Stimulated activated effector memory CD8-positive, alpha-beta T cell treated with anti-CD3 and anti-CD28 coated beads, Interleukin-12 subunit alpha, Interleukin-12 subunit beta, amount 100 ng/mL, for 72 hours (primary cell): ENCODE measurements around the gene KRTAP9-7.

ENCODE experiments used
- ATAC-seq: fragments of 150-1000 bp; cut with Tn5 transposase; 2 replicates; pipeline ENCODE4 v1.10.0; 2021
- DNase-seq, 2 donors: peaks; one replicate each; pipeline ENCODE4 v3.0.0; 2021 to 2022; ENCODE audit warnings: low spot score in 2 of 2
- H3K27ac Mint-ChIP-seq: one replicate; pipeline ENCODE4 v1.8.0; 2022; ENCODE audit warnings: mild to moderate bottlenecking, mixed read lengths
- H3K36me3 Mint-ChIP-seq: one replicate; pipeline ENCODE4 v1.8.0; 2022; ENCODE audit warnings: mild to moderate bottlenecking, mixed read lengths
- H3K4me1 Mint-ChIP-seq: one replicate; pipeline ENCODE4 v1.8.0; 2022; ENCODE audit warnings: mixed read lengths
- H3K4me3 Mint-ChIP-seq: one replicate; pipeline ENCODE4 v1.8.0; 2022; ENCODE audit warnings: mild to moderate bottlenecking, mixed read lengths
- H3K9me3 Mint-ChIP-seq: one replicate; pipeline ENCODE4 v1.8.0; 2022; ENCODE audit warnings: mixed read lengths

KRTAP9-7 gene

GRCh38 chr17:41301916-41302901 lies 26.7 kb downstream of the KRTAP9-7 start, which contains the start of gene KRTAP29-1:
KRTAP29-1 (minus strand) TSS chr17:41302851; CDS start chr17:41302851, 0 bp downstream.
- H3K36me3 Mint-ChIP-seq: no peaks in the 10 kb centered on the region
- H3K4me1 Mint-ChIP-seq: peaks cover 21% of the 10 kb centered on the region
- H3K27ac Mint-ChIP-seq: no peak within 1 kb of the TSS
- no peaks in the 10 kb centered on the region for H3K9me3 Mint-ChIP-seq
- no peak within 1 kb of the TSS for H3K4me3 Mint-ChIP-seq
- no peak for ATAC-seq
- DNase-seq: no peak

DNA sequence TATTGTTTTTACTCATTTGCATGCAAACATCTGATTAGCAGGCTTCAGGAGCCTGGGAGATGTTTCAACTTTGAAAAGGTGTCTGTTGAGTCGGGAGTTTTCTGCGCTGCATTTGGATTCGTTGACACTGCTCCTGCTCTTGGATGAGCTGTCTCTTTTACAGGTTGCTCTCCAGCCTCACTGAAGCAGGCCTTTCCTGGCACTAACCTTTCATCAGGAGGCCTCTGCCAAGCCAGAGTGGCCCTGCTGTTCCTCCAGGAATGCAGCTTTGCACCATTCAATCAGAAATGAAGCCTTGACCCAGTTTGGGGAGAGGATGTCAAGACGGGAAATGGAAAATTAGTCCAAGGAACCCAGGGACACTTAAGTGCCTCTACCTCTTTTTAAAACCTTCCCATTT lies 27.5 kb downstream of the KRTAP9-7 start:
- H3K36me3 Mint-ChIP-seq: no peaks in the 10 kb centered on the region
- H3K9me3 Mint-ChIP-seq: no peaks in the 10 kb centered on the region
- no peak overlapping the region for H3K4me3 Mint-ChIP-seq
- no peak for ATAC-seq
- no peak for DNase-seq
- H3K4me1 Mint-ChIP-seq: peaks cover 28% of the 10 kb centered on the region
- no peak overlapping the region for H3K27ac Mint-ChIP-seq

- H3K9me3 Mint-ChIP-seq: no peaks in the 10 kb centered on the region
- no peak for DNase-seq
- no peak for ATAC-seq
- H3K4me1 Mint-ChIP-seq: peaks cover 39% of the 10 kb centered on the region
- H3K36me3 Mint-ChIP-seq: peaks cover 6% of the 10 kb centered on the region
- H3K4me3 Mint-ChIP-seq: no peak overlapping the region
- H3K27ac Mint-ChIP-seq: no peak overlapping the region
Measured at GRCh38 chr17:41304091-41304490, 28.6 kb downstream of the KRTAP9-7 start.

GRCh38 chr17:41307647-41308046 lies 32.1 kb downstream of the KRTAP9-7 start:
- H3K9me3 Mint-ChIP-seq: no peaks in the 10 kb centered on the region
- peak overlapping the region; percentile 70 for H3K4me3 Mint-ChIP-seq
- peaks cover 54% of the 10 kb centered on the region for H3K4me1 Mint-ChIP-seq
- DNase-seq: no peak
- no peak for ATAC-seq
- H3K27ac Mint-ChIP-seq: peak overlapping the region; percentile 94
- H3K36me3 Mint-ChIP-seq: peaks cover 6% of the 10 kb centered on the region

- peaks cover 6% of the 10 kb centered on the region for H3K36me3 Mint-ChIP-seq
- DNase-seq (peak; percentile 39 to 76), ATAC-seq (peak; percentile 86)
- H3K9me3 Mint-ChIP-seq: no peaks in the 10 kb centered on the region
- H3K27ac Mint-ChIP-seq: peak overlapping the region; percentile 94
- H3K4me3 Mint-ChIP-seq: peak overlapping the region; percentile 70
- H3K4me1 Mint-ChIP-seq: peaks cover 54% of the 10 kb centered on the region
Measured at GRCh38 chr17:41308251-41308917, 32.9 kb downstream of the KRTAP9-7 start.

GRCh38 chr17:41308918-41309359 lies 33.4 kb downstream of the KRTAP9-7 start, which contains the start of gene KRTAP16-1:
KRTAP16-1 (minus strand) TSS chr17:41309309; CDS start chr17:41309253, 56 bp downstream.
- peak in 1 of 2 donors; percentile 20 for DNase-seq
- no peaks in the 10 kb centered on the region for H3K9me3 Mint-ChIP-seq

GRCh38 chr17:41311111-41311510 lies 35.6 kb downstream of the KRTAP9-7 start:
- H3K27ac Mint-ChIP-seq: peak overlapping the region; percentile 94
- peaks cover 56% of the 10 kb centered on the region for H3K4me1 Mint-ChIP-seq

More at GRCh38 chr17:41308918-41309359, 33.4 kb downstream of the KRTAP9-7 start, which contains the start of gene KRTAP16-1:
- H3K4me1 Mint-ChIP-seq: peaks cover 54% of the 10 kb centered on the region
- peak within 1 kb of the TSS; percentile 94 for H3K27ac Mint-ChIP-seq
- peak; percentile 74 for ATAC-seq
- H3K4me3 Mint-ChIP-seq: peak within 1 kb of the TSS; percentile 70
- peaks cover 6% of the 10 kb centered on the region for H3K36me3 Mint-ChIP-seq

DNA sequence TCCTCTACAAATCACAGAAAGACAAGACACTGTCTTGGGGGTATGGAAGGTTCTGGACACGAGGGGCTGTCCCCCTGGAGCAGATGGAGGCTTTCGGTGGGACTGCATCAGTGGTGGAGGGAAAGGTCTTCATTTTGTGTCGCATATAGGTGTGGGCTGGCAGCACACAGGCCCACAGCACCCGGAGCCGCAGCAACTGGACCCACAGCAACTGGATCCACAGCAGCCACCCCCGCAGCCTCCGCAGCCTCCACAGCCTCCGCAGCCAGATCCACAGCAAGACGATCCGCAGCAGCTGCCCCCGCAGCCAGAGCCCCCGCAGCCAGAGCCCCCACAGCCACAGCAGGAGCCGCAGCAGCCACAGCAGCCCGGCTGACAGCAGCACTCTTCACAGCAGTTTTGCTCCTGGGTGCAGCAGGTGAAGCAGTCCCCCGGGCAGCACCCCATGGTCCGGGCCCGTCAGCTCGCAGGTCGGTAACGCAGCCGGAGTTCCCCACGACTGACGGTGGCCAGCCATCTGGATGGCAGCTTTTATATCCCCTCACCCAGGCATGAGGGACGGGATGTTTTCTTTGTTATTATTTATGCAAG lies 39.8 kb downstream of the KRTAP9-7 start, which contains the start of gene KRTAP17-1:
Gene KRTAP17-1, minus strand, starts transcription at position 507 of the 591 bp plus-strand sequence. Its CDS starts 60 bp downstream, at position 447.
- no peak for DNase-seq
- Mint-ChIP-seq H3K4me3 (no peak within 1 kb of the TSS), H3K9me3 (no peaks in the 10 kb centered on the region), H3K27ac (peak within 1 kb of the TSS; percentile 33), H3K4me1 (peaks cover 20% of the 10 kb centered on the region), H3K36me3 (no peaks in the 10 kb centered on the region)
- ATAC-seq: no peak

More at GRCh38 chr17:41311111-41311510, 35.6 kb downstream of the KRTAP9-7 start:
- ATAC-seq (no peak), DNase-seq (no peak)
- H3K9me3 Mint-ChIP-seq: no peaks in the 10 kb centered on the region
- no peak overlapping the region for H3K4me3 Mint-ChIP-seq
- H3K36me3 Mint-ChIP-seq: peaks cover 6% of the 10 kb centered on the region

DNA sequence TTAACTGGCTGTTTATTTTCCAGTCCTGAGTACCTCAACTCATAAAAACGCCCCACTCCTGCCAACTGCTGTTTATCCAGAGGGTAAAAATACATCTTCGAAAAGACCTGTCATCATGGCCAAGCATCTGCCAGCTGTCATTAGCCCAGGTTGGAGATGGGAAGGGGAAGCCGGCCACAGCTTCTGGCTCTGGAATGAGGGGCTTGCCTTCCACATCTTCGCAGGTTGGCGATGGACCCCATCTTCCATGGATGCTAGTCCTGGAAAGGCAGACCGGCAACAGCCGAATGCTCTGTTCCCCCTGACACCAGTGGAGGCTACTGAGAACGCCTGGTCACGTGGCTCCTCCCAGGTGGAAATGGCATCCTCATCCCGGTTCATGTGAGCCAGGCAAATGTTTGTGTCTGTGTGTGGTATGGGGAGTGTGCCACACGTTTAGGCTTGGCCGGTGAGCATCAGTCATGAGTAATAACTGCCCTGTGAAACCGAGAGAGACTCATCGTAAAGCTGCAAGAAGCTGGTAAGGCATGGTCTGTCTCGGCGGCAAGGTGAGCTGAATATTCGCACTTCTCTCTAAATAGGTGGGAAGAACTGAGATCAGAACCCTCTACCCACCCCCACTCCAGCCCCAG lies 40.4 kb downstream of the KRTAP9-7 start:
- Mint-ChIP-seq H3K27ac (peak overlapping the region; percentile 33), H3K4me1 (peaks cover 13% of the 10 kb centered on the region), H3K36me3 (no peaks in the 10 kb centered on the region), H3K9me3 (no peaks in the 10 kb centered on the region), H3K4me3 (no peak overlapping the region)
- no peak for ATAC-seq
- DNase-seq: no peak

- H3K4me1 Mint-ChIP-seq: peaks cover 13% of the 10 kb centered on the region
- H3K9me3 Mint-ChIP-seq: no peaks in the 10 kb centered on the region
- H3K4me3 Mint-ChIP-seq: no peak overlapping the region
- ATAC-seq: no peak
- H3K36me3 Mint-ChIP-seq: no peaks in the 10 kb centered on the region
- no peak overlapping the region for H3K27ac Mint-ChIP-seq
- no peak for DNase-seq
Measured at GRCh38 chr17:41318231-41318630, 42.7 kb downstream of the KRTAP9-7 start.

GRCh38 chr17:41322094-41322902 lies 46.8 kb downstream of the KRTAP9-7 start:
- DNase-seq (no peak), ATAC-seq (peak; percentile 67)
- peaks cover 34% of the 10 kb centered on the region for H3K4me1 Mint-ChIP-seq
- H3K4me3 Mint-ChIP-seq: no peak overlapping the region
- H3K27ac Mint-ChIP-seq: peak overlapping the region; percentile 91
- H3K9me3 Mint-ChIP-seq: no peaks in the 10 kb centered on the region
- peaks cover 6% of the 10 kb centered on the region for H3K36me3 Mint-ChIP-seq

DNA sequence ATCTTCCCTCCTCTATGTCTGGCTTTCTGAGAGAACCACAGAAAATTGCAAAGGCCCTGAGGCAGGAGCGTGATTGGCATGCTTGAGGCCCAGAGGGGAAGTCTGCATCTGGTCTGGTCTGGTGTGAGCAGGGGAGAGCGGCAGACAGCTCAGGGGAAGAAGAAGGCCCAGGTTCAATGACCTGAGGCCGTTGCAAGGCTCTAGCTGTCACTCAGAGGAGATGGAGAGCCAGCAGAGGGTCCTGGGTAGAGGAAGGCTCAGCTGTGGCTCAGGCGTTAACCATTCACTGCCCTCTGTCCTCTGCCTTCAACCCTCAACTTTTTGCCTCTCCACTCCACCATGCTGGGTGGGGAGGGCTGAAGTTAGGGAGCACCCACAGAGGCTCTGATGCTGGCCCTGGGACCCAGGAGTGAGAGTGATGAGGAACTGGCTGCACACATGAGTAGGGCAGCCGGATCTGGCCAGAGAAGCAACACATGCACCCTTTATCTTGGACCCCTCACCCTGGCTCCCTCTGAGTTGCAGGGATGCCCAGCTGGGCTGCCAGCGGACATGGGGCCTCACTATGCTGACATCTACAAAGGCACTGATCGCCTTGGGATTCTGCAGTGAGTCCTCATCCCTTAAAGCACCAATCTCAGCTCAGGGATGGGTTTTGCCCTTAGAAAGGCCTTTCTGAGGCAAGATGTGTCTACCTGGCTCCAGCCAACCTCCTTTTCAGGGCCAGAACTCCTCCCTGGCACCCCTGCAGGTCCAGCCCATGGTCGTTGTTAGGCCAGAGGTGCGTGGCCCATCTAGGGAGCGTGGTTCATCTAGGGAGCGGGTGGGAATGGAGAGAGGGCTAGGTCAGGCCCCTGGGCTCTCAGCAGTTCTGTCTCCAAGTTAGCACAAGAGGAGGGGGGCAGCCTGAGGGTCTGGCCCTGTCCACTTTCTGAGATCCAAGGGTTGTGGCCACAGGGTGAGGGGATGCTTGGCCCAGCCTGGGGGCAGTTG lies 47.7 kb downstream of the KRTAP9-7 start:
- DNase-seq (no peak), ATAC-seq (no peak)
- H3K4me1 Mint-ChIP-seq: peaks cover 40% of the 10 kb centered on the region
- H3K4me3 Mint-ChIP-seq: no peak overlapping the region
- H3K9me3 Mint-ChIP-seq: no peaks in the 10 kb centered on the region
- H3K36me3 Mint-ChIP-seq: peaks cover 6% of the 10 kb centered on the region
- H3K27ac Mint-ChIP-seq: peak overlapping the region; percentile 91
